Dermis microvascular lymphatic vessel endothelial cell (primary cell): ENCODE results near the gene QARS1. TPM values are rescaled to one million over a fixed set of nuclear protein-coding genes. Genes with fewer than 3 reads are reported as not detected.
A peak's percentile ranks its signal among the peaks of the same experiment; 100 is the strongest.

Source experiments
- DNase-seq, 2 donors: peaks; one replicate each; pipeline versions ENCODE4 v3.0.0 to v3.0.0-alpha.2; 2010; ENCODE audit warnings: low read depth in 2 of 2
- total RNA-seq: library from RNA; depleted of rRNA; stranded (reverse); fragments of >200 nt; gene quantifications from 2 replicates; pipeline ENCODE4 v1.2.1, GENCODE V29; 2014

Gene QARS1
- total RNA-seq, 1 donor from 2014 or later = 339 TPM

DNA sequence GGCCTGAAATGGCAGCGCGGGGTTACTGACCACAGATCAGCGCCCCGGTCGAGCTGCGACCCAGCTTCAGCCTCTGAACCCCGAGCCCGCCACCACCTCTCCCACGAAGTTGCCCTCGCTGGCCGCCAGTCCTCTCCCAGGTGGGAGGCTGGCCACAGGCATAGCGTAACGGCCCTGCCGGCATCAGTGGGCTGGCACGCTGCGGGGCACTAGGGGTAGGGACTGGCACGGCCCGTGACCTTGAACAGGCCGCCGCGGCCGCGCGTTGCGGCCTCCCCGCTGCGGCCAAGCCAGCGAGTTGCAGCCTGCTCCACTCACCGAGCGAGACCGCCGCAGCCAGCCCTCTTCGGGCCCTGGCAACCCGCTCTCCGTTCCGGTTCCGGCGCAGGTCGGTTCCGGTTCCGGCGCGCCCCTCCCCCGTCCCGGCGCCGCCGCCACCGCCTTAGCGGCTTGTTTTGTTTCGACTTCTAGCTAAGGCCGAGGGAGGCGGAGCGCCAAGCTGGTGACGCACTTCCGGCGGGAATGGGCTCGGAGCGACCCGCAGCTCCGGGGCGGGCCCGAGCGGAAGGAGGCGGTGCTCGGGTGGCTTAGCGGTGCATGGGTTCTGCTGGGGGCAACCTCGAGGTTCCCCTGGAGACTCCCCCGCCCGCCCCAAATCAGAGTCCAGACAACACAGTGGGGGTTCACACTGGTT lies 16.0 kb upstream of the QARS1 start, which contains the start of gene USP19:
Gene USP19 (minus strand): TSS at position 386 of the 694 bp plus-strand sequence. CDS start 1,678 bp downstream, outside the sequence.
- peak; percentile 84 to 92 for DNase-seq

DNA sequence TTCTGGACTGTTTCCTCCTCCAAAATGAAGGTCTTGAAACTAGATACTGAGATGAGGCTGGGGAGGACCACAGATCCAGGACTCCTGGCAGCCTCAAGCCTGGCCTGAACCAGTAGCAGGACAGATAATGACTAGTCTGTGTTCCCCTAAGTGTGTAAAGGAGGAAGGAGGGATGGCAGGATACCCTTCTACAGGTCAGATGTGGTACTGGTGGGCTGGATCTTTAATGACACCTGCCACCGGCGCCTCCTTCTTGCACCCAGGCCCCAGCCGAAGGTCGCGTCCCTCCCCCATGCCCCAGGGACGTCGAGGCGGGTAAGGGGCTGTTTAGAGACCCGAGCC lies 15.5 kb upstream of the QARS1 start:
- no peak for DNase-seq

- DNase-seq = no peak
These were observed 14.9 kb upstream of the QARS1 start for GRCh38 chr3:49119439-49119838.

GRCh38 chr3:49119036-49119435 lies 14.5 kb upstream of the QARS1 start:
- DNase-seq = no peak

DNA sequence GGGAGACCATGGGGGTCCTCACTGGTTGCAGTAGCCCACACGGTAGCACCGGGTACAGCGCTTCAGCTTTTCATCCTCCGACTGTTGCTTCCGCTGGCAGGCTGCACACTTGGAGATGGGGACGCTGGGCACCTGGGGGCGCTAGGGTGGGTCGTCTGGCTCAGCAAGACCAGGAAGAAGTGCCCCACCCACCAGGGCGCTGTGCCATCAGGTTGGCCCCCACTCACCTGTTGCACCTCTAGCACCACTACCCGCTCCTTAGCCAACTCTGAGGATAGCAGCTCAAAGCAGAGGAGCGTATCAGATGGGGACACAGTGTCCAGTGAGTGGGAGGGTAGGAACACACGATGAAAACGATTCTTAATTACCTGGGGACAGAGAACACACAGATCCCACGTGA lies 7.7 kb upstream of the QARS1 start:
- DNase-seq = no peak

- DNase-seq = no peak
These were observed 6.8 kb upstream of the QARS1 start for GRCh38 chr3:49111347-49111746.

- DNase-seq = no peak
These were observed 6.2 kb upstream of the QARS1 start for GRCh38 chr3:49110780-49111179.

GRCh38 chr3:49108346-49108745 lies 3.8 kb upstream of the QARS1 start:
- no peak for DNase-seq

DNA sequence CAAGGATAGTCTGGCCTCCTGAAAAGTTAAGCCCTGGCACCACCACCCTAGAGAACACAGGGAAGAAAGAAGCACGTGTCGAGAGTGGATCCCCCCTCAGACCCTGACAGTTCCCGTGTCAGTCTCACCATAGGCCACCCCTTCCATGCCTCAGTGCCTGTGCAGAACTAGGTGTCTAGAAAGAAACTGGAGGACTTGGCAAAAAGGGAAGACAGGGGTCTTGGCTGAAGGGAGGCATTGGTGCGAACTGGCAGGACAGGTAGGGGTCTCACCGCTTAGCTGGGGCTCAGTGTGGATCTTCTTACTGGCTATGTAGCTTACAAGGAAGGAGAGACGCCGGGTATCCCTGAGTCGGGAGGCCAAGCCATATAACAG lies 518 bp downstream of the QARS1 start:
- DNase-seq = no peak

- DNase-seq = no peak
These were observed 4.4 kb downstream of the QARS1 start for GRCh38 chr3:49100046-49100615.

GRCh38 chr3:49098910-49099630 lies 5.5 kb downstream of the QARS1 start:
- no peak for DNase-seq

DNA sequence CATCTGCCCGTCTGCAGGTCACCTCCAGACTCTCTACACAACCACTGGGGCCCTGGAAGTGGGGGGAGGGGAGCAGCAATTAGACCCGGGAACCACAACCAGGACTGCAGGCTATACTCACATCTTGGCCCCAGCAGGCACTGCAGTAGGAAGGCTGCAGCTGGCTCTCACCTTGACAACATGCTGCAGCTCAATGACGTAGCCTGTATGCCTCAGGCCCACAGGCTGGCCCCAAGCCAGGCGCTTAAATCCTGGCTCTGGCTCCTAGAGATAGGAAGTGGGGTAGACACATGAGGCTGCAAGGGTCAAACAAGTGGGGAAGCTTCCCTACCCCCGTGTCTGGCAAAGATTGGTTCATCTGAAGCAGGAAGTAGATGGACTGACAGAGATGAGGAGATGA lies 6.1 kb downstream of the QARS1 start:
- peak in 1 of 2 donors; percentile 32 for DNase-seq

GRCh38 chr3:49093853-49094767 lies 10.4 kb downstream of the QARS1 start, which contains the start of gene QRICH1:
TSS of gene QRICH1 (minus strand) at chr3:49094071. CDS start at chr3:49077017, 17,054 bp downstream.
- peak; percentile 95 to 97 for DNase-seq

GRCh38 chr3:49092938-49093852 lies 11.4 kb downstream of the QARS1 start:
- peak; percentile 76 to 86 for DNase-seq

DNA sequence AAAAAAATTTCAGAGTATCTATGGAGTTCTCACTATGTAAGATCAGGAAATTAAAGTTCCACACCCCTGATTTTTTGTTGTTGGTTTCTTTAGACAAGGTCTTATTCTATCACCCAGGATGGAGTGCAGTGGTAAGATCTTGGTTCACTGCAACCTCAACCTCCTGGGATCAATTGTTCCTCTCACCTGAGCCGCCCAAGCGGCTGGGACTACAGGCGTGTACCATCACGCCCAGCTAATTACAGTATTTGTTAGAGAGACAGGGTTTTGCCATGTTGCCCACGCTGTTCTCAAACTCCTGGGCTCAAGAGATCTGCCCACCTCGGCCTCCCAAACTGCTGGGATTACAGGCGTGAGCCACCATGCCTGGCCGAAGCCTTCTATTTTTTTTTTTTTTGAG lies 23.1 kb downstream of the QARS1 start:
- DNase-seq = no peak

- DNase-seq = no peak
These were observed 25.3 kb downstream of the QARS1 start for GRCh38 chr3:49079270-49079669.

DNA sequence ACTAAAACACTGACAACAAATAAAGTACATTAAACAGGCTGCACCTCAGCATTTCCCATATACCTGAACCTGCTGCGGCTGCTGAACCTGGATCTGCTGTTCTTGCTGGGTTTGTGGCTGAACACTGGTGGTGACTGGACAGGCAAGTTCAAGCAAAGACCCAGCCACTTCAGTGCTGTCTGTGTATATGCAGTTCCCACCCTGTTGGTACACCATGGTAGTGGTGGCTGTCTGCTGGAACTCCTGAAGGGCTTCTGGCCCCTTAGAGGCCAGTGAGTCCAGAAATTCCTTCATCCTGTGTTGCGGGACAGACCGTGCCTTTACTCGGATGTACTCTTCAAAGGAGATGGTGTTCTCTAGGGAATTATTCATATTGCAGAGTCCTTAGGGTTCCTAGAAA lies 27.9 kb downstream of the QARS1 start:
- no peak for DNase-seq

DNA sequence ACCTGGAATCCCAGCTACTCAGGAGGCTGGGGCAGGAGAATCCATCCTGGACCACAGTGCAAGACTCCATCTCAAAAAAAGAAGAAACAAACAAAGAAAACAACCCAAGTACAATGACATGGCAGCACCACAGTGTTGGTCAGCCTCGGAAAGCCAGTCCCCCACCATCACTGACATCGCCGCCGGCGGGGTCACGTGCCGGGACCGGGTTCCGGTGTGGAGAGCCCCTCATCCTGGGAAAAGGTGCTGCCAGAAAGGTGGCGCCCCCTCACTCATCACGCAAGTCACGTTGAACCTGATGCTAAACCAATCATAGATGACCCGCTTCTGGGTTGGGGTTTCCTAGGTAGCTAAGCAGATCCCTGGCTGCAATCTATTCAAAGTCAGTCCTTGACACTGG lies 28.4 kb downstream of the QARS1 start:
- no peak for DNase-seq

GRCh38 chr3:49058011-49058410 lies 46.5 kb downstream of the QARS1 start:
- no peak for DNase-seq

- no peak for DNase-seq
These were observed 47.3 kb downstream of the QARS1 start for GRCh38 chr3:49057268-49057667.
